NT2/D1 (cell line): ENCODE measurements around the gene POLE3.

Experiments used
- DNase-seq: peaks from one replicate; pipeline ENCODE4 v3.0.0-alpha.2; 2011; ENCODE audit warnings: low read depth, low spot score
- H3K27me3 ChIP-seq: 2 replicates; pipeline ENCODE4 v1.6.0; 2011; ENCODE audit warnings: mild to moderate bottlenecking; ENCODE audit not compliant: insufficient read length, insufficient read depth
- H3K36me3 ChIP-seq: 2 replicates; pipeline ENCODE4 v1.6.1; 2011; ENCODE audit warnings: mild to moderate bottlenecking, low read length, mixed read lengths; ENCODE audit not compliant: insufficient read depth, insufficient read length
- H3K4me1 ChIP-seq: 2 replicates; pipeline ENCODE4 v1.5.1; 2011; ENCODE audit not compliant: insufficient read depth, insufficient read length
- H3K4me3 ChIP-seq: 2 replicates; pipeline ENCODE4 v1.5.1; 2011; ENCODE audit warnings: low read depth; ENCODE audit not compliant: insufficient read length
- H3K9ac ChIP-seq: 2 replicates; pipeline ENCODE4 v1.6.0; 2011; ENCODE audit warnings: low read depth; ENCODE audit not compliant: insufficient read length
- H3K9me3 ChIP-seq: 2 replicates; pipeline ENCODE4 v1.5.1; 2011; ENCODE audit warnings: mild to moderate bottlenecking, low read length; ENCODE audit not compliant: insufficient read depth
- SUZ12 ChIP-seq: IDR thresholded peaks from 2 replicates; pipeline ENCODE4 v1.6.1; 2011; ENCODE audit not compliant: insufficient read length, insufficient read depth; ENCODE audit errors: extremely low read depth
- YY1 ChIP-seq: IDR thresholded peaks from 2 replicates; pipeline ENCODE4 v1.6.1; 2011; ENCODE audit not compliant: insufficient read length, insufficient read depth
- ZNF274 ChIP-seq: IDR thresholded peaks from 2 replicates; pipeline ENCODE4 v1.6.1; 2011; ENCODE audit warnings: mild to moderate bottlenecking, low read depth, low read length

Gene POLE3

GRCh38 chr9:113436728-113437515 is 26.4 kb upstream of the POLE3 start:
- TF ChIP-seq SUZ12 = no peak
- TF ChIP-seq ZNF274 = no peak
- TF ChIP-seq YY1 = no peak
- Histone ChIP-seq H3K9me3 (no peaks in the 10 kb centered on the region), H3K9ac (no peak overlapping the region), H3K36me3 (no peaks in the 10 kb centered on the region), H3K27me3 (no peaks in the 10 kb centered on the region), H3K4me3 (no peak overlapping the region), H3K4me1 (no peaks in the 10 kb centered on the region)
- DNase-seq = no peak

DNA sequence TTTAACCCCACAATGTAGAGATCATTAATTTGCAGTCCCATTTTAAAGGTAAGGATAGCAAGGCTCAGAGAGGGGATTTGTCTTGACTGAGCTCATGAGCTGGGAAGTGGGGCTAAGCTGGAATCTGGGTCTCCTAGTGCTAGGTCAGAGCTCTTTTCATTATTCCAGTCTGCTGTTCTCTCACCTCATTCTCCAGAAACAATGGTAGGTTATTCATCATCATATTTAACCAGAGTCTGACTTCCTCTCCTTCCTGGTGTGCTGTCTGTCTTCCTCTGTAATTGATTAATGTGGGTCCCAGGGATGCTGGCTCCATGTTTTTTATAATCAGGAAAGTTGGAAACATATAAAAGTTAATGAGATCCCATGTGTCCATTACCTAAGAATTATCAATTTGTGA is 20.7 kb upstream of the POLE3 start:
- Histone ChIP-seq H3K4me3 (no peak overlapping the region), H3K9me3 (no peaks in the 10 kb centered on the region), H3K36me3 (no peaks in the 10 kb centered on the region), H3K27me3 (no peaks in the 10 kb centered on the region), H3K4me1 (no peaks in the 10 kb centered on the region), H3K9ac (no peak overlapping the region)
- no peak for TF ChIP-seq YY1
- no peak for TF ChIP-seq ZNF274
- TF ChIP-seq SUZ12 = no peak
- DNase-seq = no peak

GRCh38 chr9:113428062-113428615 is 17.7 kb upstream of the POLE3 start:
- H3K27me3 ChIP-seq = no peaks in the 10 kb centered on the region
- H3K36me3 ChIP-seq = no peaks in the 10 kb centered on the region
- no peak for DNase-seq
- no peaks in the 10 kb centered on the region for H3K9me3 ChIP-seq
- no peak overlapping the region for H3K4me3 ChIP-seq
- H3K4me1 ChIP-seq = no peaks in the 10 kb centered on the region
- no peak overlapping the region for H3K9ac ChIP-seq
- TF ChIP-seq SUZ12 (no peak), YY1 (no peak), ZNF274 (no peak)

DNA sequence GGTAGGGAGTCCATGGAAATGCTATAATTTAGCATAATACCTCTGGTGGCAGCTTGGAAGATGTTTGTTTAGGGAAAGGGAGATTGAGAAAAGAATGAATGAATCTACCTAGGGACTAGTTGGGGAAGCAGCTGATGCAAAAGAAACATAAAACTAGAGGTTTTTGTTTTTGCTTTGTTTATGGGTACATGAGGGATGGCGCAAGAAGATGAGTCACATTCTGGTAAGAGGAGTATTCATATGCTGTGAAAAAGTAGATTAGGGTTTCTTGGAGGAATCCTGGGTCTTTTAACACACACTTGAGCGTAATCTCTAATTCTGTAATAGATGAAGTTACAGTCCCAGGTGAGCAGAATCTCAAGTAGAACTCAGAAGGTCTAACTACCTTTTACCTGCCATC is 17.2 kb upstream of the POLE3 start:
- no peaks in the 10 kb centered on the region for H3K4me1 ChIP-seq

DNA sequence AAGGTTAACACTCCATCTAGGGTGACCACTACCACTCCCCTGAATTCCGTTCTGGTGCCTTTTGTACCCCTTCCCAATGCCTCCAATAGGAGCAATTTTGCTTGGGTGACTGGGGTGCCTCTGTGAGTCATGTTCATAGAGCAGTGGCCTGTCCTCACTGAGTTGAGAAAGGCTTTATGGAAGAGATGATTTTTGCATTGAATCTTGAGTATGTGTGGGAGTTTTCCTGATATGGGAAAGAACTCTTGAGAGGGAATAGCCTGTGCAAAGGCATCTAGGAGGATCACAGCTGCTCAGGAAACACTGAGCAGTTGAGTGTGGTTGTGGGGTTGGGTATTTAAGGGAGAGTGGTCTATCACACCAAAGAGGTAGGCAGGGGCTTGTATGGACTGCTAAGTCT is 16.2 kb upstream of the POLE3 start:
- no peaks in the 10 kb centered on the region for H3K27me3 ChIP-seq
- TF ChIP-seq YY1 (no peak), ZNF274 (no peak), SUZ12 (no peak)
- DNase-seq = no peak
- H3K4me3 ChIP-seq = no peak overlapping the region
- no peaks in the 10 kb centered on the region for H3K36me3 ChIP-seq
- no peaks in the 10 kb centered on the region for H3K4me1 ChIP-seq
- H3K9me3 ChIP-seq = no peaks in the 10 kb centered on the region
- H3K9ac ChIP-seq = no peak overlapping the region

More for the DNA sequence above, 17.2 kb upstream of the POLE3 start:
- TF ChIP-seq SUZ12 (no peak), YY1 (no peak), ZNF274 (no peak)
- no peaks in the 10 kb centered on the region for H3K27me3 ChIP-seq
- no peaks in the 10 kb centered on the region for H3K9me3 ChIP-seq
- no peak overlapping the region for H3K9ac ChIP-seq
- H3K4me3 ChIP-seq = no peak overlapping the region
- H3K36me3 ChIP-seq = no peaks in the 10 kb centered on the region
- no peak for DNase-seq

GRCh38 chr9:113425072-113425471 is 14.6 kb upstream of the POLE3 start:
- DNase-seq = no peak
- Histone ChIP-seq H3K9ac (no peak overlapping the region), H3K4me1 (no peaks in the 10 kb centered on the region), H3K4me3 (no peak overlapping the region), H3K36me3 (no peaks in the 10 kb centered on the region), H3K9me3 (no peaks in the 10 kb centered on the region), H3K27me3 (no peaks in the 10 kb centered on the region)
- no peak for TF ChIP-seq ZNF274
- TF ChIP-seq SUZ12 = no peak
- TF ChIP-seq YY1 = no peak

GRCh38 chr9:113421726-113422125 is 11.3 kb upstream of the POLE3 start:
- no peaks in the 10 kb centered on the region for H3K27me3 ChIP-seq
- no peak overlapping the region for H3K9ac ChIP-seq
- no peak for DNase-seq
- no peaks in the 10 kb centered on the region for H3K36me3 ChIP-seq
- H3K4me1 ChIP-seq = no peaks in the 10 kb centered on the region
- TF ChIP-seq ZNF274 (no peak), SUZ12 (no peak), YY1 (no peak)
- no peaks in the 10 kb centered on the region for H3K9me3 ChIP-seq
- H3K4me3 ChIP-seq = no peak overlapping the region
